Stimulated activated CD8-positive, alpha-beta memory T cell treated with anti-CD3 and anti-CD28 coated beads, Interleukin-12 subunit alpha, Interleukin-12 subunit beta, amount 100 ng/mL, for 24 hours (primary cell): ENCODE data around the gene DOHH.
"Not testable (repeated sequence)": the region's sequence is repeated elsewhere in the genome, so short reads cannot be mapped to it uniquely, and the experiment has no call there.

Experiments
- DNase-seq: peaks from one replicate; pipeline ENCODE4 v3.0.0-alpha.2; 2020; ENCODE audit errors: extremely low read depth

Gene DOHH

DNA sequence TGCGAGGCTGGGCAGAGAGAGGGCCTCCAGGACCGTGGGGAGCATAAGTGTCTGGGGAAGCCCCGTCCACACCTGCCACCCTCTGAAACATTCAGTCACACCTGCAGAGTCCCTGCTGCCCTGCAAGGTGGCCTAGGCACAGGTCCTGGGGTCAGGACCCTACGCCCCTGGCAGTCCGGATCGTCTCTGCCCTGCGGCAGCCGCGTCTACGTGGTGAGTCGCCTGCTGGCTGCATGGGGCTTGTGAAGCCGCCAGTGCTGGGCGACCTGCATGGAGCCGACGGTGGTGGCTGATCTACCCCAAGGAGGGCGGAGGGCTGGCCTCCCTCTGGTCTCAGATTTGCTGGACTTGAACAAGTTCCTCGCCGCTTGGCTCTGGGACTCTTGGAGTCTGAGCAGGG, 18.7 kb upstream of the DOHH start:
- no peak for DNase-seq

DNA sequence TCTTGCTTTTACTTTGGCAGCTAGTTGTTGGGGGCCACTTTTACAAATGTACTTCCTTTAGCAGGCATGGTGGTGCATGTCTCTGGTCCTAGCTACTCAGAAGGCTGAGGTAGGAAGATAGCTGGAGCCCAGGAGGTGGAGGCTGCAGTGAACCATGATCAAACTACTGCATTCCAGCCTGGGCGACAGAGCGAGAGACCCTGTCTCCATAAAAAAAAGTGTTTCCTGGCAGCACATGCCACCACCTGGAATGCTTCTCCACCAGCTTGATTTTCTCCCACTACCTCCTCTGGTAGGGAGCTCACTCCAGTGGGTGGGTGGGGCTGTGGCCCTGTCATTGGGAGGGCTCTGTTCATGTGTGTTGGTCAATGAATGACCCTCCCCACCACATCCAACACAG, 18.2 kb upstream of the DOHH start:
- DNase-seq = no peak

DNA sequence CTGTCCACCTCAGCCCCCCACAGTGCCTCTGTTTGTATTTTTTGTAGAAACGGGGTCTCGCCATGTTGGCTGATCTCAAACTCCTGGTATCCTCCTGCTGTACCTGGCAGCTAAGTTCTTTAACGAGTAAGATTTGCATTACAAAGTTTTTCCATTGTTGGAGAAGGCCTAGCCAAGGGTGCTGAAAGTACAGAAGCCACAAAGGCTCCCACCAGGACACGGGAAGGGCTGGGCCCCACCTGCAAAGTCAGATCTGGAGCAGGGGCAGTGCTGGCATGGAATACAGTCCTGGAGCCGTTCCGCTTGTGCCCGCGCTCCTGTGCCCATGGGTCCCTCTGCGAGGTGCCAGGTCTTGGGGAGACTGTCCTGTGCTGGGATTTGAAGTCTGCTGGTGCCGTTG, 17.8 kb upstream of the DOHH start:
- DNase-seq = no peak

DNA sequence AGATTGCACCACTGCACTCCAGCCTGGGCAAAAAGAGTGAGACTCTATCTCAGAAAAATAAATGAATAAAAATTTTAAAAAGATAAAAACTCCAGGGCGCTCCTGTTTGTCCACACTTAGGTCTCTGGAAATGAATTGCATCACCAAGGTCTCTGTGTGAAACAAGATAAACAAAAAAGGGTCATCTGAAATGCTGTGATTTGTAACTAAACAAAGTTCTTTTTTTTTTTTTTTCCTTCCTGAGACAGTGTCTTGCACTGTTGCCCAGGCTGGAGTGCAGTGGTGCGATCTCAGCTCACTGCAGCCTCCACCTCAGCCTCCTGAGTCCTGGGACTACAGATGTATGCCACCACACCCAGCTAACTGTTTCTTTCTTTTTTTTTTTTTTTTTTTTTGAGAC, 17.2 kb upstream of the DOHH start:
- DNase-seq = no peak

DNA sequence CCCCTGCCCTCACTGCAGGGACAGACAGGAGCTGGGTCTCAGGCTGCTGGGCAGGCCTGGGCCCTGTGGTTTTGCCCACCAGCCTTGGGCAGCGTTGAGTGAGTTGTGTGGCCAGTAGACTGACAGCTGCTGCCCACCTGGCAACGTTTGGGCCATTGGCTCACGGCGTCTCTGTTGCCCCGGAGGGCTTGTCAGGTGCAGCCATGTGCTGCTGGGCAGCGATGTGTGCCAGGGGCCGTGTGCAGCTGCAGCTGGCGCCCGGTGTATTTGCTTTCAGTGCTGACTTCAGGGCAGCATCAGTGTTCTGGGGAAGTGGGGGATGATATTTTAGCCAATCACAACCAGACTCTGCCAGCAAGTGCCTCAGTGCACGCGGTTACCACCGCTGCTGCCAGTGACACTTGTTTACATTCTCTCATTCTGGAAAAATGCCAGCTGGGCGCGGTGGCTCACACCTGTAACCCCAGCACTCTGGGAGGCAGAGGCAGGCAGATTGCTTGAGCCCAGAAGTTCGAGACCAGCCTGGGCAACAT, 16.3 kb upstream of the DOHH start:
- DNase-seq = no peak

DNA sequence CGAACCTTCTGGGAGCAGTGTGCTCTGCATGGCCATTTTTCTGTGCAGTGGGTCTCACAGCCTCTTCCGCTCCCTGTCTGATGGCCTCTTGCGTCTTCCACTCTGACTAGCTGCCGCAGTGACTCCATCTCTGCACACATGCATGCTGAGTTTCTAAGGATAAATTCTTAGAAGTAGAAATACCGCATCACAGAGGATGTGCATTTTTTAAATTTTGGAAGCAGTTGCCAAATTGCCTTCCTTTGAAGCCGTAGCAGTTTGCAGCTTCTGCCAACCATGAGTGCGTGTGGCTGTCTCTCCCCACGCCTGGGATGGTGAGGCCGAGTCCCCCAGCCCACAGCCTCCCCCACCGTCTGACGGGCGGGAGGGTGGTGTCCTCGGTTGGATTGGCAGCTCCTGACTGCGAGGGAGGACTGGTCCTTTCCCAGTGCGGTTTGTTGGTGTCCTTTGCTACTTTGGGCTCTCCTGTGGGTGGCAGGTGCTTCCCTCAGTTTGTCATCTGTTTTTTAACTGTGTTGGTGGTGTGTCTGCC, 15.5 kb upstream of the DOHH start:
- DNase-seq = no peak

DNA sequence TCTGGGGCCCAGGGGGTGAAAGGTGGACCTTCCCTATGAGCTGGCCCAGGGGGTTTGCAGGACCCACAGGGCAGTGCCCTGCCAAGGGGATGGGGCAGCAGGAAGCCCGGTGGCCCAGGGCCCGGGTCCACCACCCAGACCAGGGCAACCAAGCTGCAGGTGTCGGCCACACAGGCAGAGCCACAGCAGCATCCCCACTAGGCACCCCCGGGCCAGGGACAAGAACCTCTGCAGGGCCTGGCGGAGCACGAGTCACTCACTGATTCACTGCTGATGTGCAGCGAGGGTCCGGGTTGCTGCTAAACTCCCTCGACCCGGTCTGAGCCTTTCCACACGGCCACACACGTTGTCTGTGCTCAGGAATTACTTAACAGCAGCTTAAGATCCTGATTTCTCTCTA, 14.5 kb upstream of the DOHH start:
- DNase-seq = no peak

DNA sequence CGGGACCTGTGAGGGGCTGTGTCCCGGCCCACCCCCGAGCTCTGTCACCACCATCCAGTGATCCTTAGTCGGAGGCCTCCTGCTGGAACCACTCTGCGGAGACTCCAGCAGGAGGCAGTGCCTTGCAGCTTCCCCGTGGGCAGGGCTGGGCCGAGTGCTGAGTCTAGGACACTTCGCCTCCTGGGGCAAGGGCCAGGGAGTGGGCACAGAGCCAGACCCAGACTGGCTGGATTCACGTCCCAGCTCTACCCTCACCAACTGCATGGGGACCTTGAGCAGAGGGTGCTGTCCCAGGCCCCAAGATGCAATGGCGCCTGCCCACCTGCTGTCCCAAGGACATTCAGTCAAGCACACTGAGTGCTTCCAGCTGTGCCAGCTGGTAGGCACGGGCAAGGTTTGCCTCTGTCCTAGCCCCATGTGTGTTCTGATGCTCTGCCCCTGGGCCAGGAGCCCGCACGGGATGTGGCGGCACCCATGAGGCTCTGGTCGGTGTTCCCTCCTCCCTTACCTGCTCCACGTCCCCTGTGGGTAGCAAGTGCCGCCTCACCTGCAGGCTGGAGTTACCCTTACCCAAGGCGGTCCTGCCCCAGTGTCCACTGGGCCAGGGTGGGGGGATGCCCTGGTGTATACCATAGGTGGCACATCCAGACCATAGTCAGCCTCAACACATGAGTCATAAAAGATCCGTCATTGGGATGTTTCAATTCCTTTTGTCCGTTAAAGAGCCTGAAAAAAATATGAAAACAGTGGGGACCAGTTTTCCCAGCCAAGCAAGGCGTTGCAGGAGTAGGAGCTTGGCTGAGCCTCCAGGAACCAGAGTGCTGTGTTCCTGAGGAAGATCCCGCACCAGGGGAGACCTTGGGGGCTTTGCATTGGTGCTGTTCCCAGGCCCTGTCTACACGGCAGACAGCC, 13.0 kb upstream of the DOHH start:
- no peak for DNase-seq

DNA sequence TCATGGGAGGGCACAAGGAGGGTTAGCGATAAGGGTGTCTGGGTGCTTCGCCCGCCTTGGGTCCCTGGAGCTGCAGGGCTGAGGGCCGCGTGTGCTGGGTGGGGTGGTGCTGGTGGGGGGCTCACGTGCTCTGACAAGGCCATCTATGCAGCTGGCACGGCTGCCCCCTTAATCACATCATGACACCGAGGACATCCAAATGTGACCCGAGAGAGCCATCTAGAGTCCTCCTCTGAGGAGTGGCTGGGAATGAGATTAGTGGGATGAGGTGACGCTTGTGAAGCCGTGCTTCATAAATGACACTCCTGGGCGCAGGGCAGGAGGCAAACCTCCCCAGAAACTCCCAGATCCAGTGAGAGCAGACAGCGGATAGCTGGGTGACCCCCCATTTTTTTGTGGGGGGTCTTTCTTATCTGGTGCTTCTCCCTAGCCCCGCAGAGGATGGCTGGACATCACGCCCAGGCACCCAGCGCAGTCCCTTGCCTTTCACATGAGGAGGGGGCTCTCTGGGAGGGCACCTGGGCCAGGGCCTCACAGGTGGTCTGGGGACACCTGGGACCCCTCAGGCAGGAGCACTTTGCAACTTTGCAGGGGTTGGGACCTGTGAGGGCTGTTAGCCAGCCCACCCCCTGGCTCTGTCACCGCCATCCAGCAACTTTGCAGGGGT, 12.2 kb upstream of the DOHH start:
- DNase-seq = no peak

DNA sequence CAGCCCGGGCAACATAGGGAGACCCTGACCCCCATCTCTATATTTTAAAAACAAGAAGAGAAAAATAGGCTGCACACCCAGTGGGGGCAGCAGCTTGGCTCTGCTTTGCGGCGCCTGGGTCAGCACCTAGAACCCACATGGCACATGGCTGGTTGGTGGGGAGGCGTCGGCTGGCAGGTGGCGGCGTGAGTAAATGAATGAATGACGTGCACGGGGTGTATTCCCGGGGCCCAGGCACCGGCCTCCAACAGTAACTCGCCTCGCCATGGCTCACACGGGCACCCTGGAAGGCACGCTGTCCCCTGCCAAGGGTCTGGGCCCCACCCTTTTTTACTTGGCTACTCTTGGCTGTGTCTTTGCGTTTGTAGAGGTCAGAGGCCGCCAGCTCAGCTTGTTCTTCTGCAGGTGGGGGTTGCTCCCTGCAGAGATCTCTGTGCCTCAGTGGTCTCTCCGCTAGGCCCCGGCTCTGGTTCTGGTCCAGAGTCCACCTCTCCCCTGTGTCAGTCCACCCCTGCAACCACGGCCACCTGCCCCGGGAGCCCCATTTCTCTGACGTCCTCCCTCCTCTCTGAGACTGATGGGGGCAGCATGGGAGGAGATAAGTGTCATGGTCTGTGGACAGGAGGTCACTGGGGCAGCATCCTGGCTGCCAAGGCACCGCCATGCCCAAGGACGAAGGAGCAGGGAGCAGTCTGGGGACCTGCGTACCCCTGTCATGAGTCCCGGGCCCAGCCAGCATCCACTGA, 11.2 kb upstream of the DOHH start:
- DNase-seq = no peak

DNA sequence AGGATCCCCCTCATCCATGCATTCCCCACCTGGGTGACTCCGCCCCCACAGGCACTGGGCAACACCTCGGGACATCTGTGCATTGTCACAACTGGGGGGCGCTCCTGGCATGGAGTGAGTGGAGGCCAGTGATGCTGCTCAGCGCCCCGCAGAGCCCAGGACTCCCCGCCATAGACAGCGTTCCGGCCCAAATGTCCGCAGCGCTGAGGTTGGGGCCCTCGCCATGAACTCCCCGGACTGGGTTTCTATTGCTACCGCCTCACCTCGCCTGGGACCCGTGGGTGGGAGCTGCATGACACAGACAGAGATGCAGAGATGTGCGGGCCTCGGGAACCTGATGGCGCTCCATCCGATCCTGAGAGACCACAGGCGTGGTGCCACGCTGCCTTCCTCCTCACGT, 10.3 kb upstream of the DOHH start:
- no peak for DNase-seq

DNA sequence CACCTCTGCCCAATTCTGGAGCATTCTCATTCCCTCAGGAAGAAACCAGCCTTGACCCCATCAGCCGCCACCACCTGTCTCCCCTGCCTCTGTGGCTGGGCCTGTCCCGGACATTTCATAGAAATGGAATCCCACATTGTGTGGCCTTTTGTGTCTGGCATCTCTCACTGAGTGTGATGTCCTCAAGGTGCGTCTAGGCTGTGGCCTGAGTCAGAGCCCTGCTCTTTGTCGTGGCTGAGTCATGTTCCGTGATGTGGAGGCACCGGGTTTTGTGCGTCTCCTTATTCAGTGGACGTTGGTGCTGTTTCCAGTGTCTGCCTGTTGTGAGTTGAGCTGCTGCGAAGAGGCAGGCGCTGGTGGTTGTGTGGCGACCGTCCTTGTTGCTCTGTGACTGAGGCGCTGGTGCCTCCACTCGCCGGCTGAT, 9.1 kb upstream of the DOHH start:
- no peak for DNase-seq

DNA sequence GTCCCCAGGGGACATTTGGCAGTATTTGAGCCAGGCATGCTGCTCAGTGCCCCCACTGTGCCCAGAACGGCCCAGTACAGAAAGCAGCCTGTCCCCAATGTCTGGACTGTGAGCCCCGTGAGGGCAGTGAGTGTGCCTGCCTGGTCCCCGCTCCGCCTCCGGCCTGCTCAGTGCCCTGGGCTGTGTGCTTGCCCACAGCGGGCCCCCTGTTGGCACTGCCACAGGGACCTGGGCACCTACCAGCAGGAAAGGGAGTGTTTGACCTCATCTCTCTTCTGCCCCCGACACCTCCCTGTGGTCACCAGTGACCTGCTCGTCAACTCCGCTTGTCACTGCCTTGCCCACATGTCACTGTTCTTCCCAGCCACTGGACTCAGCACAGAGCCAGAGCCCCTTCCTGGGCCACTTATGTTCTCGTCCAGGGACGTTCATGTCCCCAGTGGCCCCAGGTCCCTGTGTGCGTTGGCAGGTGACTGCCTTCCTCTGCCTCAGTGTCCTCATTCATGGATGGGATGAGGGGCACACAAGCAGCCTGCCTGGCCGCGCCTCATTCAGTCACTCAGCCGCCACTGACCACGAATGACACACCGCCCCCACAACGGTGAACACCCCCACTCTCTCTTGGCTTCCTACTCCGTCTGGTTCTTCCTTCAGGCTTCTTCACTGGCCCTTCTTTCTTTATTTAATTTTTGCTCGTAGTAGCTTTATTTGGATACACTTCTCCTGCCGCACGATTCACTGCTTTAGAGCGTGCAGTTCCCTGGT, 8.5 kb upstream of the DOHH start:
- DNase-seq = no peak

DNA sequence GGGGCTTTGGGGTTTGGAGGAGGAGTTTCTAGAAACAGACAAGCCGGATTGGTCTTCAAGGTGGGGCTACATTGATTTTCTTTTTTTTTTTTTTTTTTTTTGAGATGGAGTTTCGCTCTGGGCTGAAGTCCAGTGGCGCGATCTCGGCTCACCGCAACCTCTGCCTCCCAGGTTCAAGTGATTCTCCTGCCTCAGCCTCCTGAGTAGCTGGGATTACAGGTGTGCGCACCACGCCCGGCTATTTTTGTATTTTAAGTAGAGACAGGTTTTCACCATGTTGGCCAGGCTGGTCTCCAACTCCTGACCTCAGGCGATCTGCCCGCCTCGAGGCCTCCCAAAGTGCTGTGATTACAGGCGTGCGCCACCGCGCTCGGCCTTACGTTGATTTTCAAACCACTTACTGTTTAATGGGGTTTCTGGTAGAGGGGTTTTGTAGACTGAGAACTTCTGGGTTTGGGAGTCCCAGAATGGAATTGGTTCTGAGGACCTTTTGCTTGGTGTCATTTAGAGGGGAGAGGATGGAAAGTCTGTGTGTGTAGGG, 7.7 kb upstream of the DOHH start:
- DNase-seq = not testable (repeated sequence)

DNA sequence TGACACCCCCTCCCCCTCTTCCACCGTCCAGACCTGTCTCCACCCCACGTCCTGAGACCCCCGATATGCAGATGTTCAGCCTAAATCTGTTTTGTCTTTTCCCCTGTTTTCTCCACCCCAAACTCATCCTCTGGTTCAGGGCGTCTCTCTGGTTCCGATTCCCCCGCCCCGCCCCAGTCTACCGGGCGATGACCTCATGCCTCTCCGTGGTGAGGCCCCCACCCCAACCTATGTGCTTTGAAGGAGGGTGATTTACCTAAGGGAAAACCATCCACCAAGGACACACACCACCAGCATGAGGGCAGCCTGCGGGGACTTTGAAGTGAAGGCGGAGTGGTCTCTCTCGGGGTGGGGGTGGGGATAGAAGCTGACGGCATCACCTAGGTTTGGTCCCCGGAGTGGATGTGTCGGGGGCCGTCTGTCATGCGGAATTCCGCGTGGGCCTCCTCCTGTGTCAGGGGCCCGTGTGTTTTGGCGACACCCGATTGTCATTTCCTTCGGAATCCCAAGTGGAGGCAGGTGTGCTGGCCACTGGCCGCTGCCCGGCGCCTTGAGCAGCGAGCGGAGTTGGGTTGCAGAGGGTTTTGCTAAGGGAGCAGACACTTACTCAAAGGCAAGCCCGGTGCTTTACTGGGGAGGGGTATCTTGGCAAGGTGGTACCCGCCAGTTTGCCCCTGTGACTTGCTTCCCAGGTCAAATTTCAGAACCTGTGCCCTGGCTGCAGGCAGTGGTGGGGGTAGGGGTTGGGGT, 7.1 kb upstream of the DOHH start:
- DNase-seq = no peak

DNA sequence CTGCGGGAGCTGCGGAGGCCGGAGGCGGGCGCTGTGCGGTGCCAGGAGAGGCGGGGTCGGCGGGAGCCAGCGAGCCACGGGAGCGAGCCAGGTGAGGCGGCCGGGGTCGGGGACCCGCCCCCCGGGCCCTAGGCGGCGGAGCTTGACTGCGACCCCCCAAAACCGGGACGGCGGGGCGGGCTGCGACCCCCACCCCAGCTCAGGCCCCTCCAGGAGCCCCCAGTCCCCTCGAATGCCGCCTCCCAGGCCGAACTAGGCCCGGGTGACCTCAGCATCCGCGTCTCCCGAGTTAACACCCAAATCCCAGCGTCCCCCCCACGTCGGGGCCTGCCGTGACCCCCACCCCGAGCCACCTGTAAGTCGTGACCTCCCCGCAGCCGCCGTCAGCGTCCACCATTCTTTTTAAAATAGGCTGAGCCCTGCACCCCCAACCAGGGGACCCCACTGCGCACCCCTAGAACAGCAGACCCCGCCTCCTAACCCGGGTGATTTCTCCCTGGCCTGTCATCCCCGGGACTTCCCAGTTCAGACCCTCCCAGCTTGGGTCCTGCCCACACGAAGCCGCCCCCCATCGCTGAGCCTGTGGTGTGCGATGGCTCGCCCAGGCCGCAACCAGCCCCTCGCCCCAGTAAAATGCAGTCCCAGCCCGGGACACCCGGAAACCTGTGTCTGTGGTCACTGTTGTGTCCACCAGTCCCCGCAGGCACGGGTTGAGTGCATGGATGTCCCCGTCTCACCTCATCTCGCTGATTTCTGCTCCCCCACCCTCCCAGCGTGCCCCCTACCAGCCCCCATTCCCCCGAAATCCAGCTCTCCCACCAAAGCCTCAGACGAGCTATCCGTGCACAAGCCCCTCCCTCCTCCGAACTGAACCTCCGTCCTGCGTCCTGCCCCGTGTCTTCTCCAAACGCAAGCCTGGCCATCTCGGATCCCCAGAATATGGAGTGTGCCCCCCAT, 6.2 kb upstream of the DOHH start:
- DNase-seq = no peak

DNA sequence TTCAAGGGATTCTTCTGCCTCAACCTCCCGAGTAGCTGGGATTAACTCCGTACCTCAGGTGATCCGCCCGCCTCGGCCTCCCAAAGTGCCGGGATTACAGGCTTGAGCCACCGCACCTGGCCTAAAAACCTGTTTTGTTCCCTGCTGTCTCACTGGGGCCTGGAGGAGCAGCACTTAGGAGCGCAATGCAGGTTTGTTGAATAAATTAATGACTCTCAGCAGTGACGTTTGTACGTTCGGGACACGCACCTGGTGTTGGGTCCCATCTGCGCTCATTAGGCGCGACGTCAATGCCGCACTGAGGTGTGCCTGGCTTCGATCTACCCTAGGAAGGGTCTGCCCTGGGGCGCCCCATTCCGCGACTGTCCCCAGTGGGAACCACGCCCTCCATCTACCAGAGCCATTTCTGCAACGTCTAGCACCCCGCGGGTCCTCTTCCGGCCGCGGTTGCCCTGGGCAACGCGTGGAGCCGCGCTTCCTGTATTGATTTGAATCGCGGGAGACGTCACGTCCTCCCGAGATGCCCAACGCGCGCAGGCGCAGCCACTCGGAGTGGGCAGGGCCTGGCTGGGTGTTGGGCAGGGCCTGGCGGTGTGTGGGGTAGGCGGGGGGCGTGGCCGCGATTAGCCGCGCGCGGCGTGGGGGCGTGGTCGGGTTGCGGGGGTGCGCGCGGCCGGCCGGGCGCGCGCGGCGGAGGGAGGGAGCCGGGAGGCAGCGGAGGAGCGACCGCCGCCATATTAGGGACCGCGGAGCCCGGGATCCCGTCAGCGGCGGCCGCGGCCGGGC, 5.3 kb upstream of the DOHH start, which contains the start of gene FZR1:
Gene FZR1, plus strand, starts transcription at position 714 of the 786 bp plus-strand sequence. CDS start 16,679 bp downstream, outside the sequence.
- DNase-seq = peak; percentile 96

DNA sequence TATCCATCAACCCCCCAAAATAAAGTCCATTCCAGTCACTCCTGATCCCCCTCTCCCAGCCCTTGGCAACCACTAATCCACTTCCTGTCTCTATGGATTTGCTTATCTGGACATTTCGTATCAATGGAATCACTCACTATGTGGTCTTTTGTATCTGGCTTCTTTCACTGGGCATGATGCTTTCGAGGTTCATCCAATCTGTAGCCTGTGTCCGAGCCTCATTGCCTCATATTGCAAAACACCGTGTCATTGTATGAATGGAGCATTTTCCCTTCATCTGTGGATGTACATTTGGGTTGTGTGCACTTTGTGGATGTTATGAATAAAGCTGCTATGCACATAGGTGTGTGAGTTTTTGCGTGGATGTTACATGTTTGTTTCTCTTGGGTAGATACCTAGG, 4.3 kb upstream of the DOHH start:
- DNase-seq = no peak
